GM18870 (cell line): ENCODE results near the gene ZNF366.
"Not testable (repeated sequence)": the region's sequence is repeated elsewhere in the genome, so short reads cannot be mapped to it uniquely, and the experiment has no call there.

Source experiments
- ATAC-seq: cut with Tn5 transposase; IDR thresholded peaks from one replicate; pipeline ENCODE4 v1.9.1; 2021; ENCODE audit warnings: moderate library complexity; ENCODE audit not compliant: unreplicated experiment

ZNF366 gene

GRCh38 chr5:72412283-72413055 lies 94.7 kb downstream of the ZNF366 start:
- no peak for ATAC-seq

- no peak for ATAC-seq
These were observed 96.4 kb downstream of the ZNF366 start for GRCh38 chr5:72410688-72411295.

GRCh38 chr5:72408603-72409002 lies 98.6 kb downstream of the ZNF366 start:
- ATAC-seq, result no peak

GRCh38 chr5:72408127-72408526 lies 99.1 kb downstream of the ZNF366 start:
- ATAC-seq, result no peak

- no peak for ATAC-seq
These were observed 99.7 kb downstream of the ZNF366 start for GRCh38 chr5:72407541-72407940.

GRCh38 chr5:72407078-72407477 lies 100.1 kb downstream of the ZNF366 start:
- ATAC-seq, result no peak

GRCh38 chr5:72404771-72405170 lies 102.4 kb downstream of the ZNF366 start:
- not testable (repeated sequence) for ATAC-seq

GRCh38 chr5:72402959-72403628 lies 104.1 kb downstream of the ZNF366 start:
- ATAC-seq, result no peak

- ATAC-seq, result no peak
These were observed 104.8 kb downstream of the ZNF366 start for GRCh38 chr5:72402381-72402890.

- no peak for ATAC-seq
These were observed 106.3 kb downstream of the ZNF366 start for GRCh38 chr5:72400950-72401349.

- no peak for ATAC-seq
These were observed 109.4 kb downstream of the ZNF366 start for GRCh38 chr5:72397836-72398235.

- no peak for ATAC-seq
These were observed 112.5 kb downstream of the ZNF366 start for GRCh38 chr5:72394688-72395087.

- no peak for ATAC-seq
These were observed 114.2 kb downstream of the ZNF366 start for GRCh38 chr5:72393052-72393451.
